Dedifferentiated amniotic fluid mesenchymal stem cell (primary cell): Measurements from ENCODE around the gene BAZ2B.

Experiments used
- DNase-seq: peaks from one replicate; pipeline ENCODE4 v3.0.0-alpha.2; 2016; ENCODE audit errors: extremely low spot score

BAZ2B gene

DNA sequence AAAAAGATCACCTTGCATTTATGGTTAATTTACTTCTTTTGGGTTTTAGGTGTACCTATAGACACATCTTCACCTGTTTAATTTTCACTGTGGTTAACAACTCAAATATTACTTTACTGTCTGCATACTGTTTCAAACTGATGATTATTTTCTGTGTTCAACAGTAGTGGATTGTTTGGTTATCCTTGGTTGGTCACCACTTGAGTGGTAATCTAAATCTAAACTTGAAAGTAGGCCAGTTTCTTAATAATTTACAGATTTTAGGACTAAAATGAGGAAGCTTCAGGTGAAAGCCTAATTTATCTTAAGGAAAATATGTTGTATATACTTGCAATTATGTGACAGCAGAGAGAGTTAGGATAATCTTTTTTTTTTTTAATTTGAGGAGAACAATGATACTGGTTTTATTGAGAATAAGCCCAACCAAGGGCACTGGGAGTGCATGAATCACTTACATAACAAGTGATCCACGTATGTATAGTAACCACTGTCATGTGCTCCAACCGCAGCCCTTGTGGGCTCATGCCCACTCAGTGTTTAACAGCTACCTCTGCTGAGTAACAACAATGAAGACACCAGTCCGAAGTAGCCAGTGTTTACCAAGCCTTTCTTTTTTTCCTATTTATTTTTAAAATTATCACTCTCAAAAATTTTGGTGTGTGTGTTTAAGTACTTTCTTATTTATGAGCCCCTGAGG is 298.8 kb downstream of the BAZ2B start:
- DNase-seq: no peak

DNA sequence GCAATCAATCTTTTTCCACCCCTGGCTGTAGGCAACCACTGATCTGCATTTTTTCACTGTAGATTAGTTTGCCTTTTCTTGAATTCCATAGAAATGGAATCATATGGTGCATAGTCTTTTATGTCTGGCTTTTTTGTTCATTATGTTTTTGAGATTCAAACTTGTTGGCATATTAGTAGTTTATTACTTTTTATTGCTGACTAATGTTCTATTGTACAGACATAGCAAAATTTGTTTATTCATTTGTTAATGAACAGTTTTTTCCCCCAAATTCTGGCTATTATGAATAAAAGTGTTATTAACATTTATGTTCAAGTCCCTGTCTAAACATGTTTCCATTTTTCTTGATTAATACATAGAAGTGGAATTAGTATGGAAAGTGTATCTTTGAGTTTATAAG is 308.4 kb downstream of the BAZ2B start:
- DNase-seq: no peak

DNA sequence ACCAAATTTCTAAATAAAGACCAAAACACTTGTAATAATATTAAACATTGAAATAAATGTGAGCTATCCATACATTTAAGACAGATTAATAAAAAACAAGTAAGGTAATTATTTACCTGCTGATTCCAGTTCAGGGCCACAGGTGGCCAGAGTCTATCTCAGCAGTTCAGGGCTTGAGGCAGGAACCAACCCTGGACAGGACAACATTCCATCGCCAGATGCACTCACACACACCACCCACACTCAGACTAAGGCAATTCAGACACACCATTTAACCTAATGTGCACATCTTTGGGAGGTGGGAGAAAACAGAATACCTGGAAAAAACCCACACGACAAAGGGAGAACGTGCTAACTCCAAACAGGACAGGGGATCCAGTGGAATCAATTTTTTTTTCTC is 315.8 kb downstream of the BAZ2B start:
- no peak for DNase-seq

DNA sequence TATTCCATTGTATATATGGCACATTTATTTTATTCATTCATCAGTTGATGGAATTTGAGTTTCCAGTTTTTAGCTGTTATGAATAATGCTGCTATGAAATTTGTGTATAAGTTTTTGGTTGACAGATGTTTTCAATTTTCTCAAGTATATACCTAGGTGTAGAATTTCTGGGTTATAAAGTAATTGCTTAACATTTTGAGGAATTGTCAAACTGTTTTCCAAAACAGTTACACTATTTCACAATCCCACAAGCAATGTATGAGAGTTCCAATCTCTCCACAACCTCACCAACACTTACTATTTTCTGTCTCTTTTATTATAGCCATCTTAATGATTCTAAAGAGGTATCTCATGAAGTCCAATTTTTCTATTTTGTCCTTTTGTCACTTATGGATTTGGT is 317.4 kb downstream of the BAZ2B start:
- no peak for DNase-seq

DNA sequence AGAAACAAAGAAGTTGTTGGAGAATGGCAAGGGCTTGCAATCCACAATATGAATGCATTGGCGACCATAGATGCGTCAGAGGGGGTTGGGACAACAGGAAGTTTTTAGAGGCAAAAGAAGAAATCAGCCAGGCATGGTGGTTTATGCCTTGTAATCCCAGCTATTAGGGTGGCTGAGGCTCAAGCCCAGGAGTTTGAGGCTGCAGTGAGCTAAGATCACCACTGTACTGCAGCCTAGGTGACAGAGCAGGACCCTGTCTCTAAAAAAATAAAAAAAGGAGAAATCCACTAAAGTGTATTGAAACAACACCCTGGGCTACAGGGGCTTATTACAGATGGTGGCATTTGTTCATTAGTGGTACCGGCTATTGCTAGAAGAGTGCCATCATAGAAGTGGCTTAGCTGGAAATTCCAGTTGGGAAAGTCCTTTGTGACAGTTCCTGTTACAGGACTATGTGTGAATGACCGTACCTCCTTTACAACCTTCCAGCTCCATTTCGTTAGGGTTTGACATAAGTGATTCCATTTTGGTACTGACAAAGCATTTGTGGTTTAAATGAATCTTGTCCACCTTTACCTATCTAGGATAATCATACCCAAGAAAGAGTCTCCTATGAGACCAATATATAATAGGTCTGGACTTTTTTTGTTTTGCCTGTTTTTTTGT is 319.2 kb downstream of the BAZ2B start:
- no peak for DNase-seq

DNA sequence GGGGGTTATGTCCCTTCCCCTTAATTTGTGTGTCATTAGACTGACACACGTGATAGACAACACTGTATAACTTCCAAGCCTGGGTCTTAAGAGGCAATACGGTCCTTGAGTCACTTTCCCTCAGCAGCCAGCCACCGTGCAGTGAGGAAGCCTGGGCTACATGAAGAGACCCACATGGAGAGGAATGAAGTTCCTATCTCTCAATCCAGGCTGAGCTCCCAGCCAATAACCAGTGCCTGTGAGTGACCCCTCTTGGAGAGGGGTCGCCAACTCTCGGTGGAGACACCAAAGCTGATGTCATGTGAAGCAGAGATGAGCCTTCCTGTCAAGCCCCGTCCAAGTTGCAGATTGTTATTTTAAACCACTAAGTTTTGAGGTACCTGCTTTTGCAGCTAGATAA is 324.2 kb downstream of the BAZ2B start:
- DNase-seq: no peak

DNA sequence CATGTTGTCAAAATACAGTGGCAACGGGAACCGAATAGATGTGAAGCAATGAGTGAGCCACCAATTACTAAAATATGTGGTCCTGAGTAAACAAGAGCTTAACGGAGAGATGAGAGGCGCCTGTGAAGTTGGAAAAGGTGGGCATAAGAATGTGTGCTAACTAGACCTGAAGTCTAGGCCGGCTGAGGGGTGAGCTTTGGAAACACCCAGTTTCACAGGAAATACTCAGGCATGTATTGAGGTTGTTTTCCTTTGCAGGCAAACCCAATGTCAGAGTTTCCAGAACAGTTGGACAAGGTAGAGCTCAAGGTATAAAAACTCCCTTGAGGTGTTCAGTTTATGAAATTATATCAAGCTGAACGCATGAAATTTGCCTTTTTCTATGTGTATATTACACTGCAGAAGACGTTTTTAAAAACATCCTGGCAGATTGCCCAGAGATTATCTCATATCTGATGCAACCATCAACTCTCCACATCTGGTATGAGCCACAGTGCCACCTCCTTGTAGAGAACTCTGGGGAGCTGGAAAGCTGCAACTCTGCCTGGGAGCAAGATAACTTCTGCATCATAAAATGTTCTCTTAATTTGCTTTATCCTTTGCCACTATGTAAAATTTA is 325.9 kb downstream of the BAZ2B start:
- DNase-seq: peak; percentile 93

DNA sequence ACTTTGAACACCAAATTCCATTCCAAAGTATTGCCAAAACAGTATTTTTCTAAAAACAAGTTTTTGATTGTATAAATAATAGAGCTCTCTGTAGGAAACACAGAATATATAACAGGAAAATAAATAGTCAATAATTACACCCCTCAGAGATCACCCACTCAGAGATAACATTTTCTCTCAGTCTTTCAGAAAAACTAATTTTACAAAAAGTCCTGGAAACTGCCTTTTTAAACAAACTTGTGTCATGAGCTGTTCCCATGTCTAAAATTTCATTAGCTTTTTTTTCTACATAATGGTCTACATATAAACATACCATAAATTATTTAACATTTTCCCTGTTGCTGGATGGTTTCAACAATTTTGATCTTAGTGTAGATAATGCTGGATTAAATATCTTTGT is 328.6 kb downstream of the BAZ2B start:
- no peak for DNase-seq

DNA sequence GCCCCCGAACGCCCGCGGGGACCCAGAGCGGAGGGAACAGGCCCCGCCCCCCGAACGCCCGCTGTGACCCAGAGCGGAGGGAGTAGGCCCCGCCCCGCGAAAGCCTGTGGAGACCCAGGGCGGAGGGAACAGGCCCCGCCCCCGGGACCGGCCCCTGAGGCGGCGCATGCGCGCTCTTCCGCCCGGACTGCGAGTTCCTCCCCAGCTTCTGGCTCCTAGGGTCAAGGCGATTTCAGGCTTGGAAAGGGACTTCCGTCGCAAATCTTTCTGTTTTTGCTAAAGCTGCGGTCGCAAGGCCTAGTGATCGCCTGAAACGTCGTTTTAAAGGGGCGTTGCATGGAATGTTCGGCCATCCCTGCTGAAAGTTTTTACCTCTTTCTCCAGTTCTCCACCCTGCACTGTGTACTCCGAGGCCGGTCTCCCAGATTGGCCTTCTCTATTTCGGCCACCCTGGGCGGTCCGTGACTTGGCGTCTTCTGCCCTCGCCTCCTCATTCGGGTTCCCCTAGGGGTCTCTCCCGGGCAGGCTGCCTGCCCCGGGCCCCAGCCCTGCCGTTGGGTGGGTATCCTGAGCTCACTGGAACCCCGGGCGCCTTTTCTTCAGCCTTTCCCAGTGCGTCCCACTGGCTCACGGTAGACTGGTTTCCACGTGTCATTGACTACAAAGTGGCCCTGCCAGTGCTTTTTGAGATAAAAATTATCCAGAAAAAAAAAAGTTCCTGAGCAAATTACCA is 329.5 kb downstream of the BAZ2B start:
- DNase-seq: peak; percentile 94

DNA sequence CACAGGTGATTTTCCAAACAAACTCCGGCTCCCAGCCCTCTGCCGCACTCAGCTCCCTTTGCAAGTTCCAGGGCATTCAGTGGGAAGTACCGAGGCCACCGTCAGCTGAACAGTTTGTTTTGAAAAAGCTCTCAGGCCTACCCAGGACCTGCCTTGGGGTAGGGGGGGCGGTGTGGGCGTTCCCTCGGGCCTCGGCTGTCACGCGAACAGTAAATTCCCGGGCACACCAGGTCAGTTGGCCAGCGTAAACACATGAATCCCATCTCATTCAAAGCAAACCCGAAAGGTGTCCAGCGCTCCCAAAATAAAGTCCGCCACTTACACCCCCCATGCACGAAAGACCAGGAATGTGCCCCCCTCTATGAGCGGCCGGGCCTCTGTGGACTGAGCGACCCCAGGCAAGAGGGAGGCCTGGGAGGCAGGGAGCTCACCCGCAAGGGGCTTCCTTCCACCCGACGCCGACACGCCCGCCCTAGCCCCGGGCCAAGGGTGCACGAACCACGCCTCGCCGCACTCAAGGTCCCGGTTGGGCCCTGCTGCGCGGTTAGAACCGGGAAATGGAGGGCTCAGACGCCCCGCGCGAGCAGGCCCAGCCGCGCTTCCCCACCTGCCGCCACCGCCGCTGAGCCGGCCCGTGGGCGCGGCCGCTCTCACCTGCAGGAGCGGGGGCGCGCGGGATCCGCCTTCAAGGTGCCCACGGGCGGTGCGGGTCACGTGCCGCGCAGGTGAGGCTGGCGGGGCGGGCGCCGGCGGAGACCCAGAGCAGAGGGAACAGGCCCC is 330.2 kb downstream of the BAZ2B start, which contains the start of gene WDSUB1:
WDSUB1 (minus strand) TSS at position 775 of the 780 bp plus-strand sequence. CDS start 3,634 bp downstream, outside the sequence.
- DNase-seq: peak; percentile 56

DNA sequence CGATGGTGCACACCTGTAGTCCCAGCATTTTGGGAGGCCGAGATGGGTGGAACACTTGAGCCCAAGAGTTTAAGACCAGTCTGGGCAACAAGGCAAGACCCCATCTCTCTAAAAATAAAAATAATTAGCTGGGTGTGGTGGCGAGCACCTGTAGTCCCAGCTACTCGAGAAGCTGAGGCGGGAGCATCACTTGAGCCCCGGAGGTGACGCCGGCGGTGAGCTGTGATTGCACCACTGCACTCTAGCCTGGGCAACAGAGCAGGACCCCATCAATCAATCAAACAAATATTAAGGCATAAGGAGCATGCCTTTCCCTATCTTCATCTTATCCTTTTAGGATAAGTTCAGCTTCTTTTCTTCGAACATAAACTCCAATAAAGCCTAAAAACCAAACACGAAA is 330.9 kb downstream of the BAZ2B start:
- no peak for DNase-seq

DNA sequence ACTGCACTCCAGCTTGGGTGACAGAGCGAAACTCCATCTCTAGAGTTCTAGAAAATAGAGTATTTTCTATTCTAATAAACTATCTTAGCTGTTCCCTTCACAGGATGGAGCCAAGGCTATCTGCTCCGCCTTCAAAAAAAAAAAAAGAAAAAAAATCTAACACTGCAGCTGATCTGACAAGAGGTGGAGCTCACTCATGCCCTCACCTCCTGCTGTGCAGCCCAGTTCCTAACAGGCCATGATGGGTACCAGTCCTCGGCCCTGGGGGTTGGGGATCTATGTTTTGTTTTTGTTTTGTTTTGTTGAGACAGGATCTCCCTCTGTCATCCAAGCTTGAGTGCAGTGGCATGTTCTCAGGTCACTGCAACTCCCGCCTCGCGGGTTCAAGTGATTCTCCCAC is 332.8 kb downstream of the BAZ2B start:
- no peak for DNase-seq

DNA sequence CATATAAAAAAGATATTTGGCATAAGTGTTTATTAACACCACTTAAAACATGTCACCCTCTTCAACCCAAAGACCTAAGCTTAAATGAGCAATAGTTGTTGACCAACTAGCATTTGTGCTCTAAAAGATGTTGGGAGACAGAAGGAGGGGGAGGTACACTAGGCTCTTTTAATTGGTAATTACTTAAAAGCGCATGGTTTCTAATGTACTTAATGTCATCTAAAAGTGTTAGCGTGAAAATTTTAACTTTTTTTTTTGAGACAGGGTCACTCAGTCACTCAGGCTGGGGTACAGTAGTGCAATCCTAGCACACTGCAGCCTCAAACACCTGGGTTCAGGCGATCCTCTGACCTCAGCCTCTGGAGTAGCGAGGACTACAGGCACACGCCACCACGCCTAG is 335.3 kb downstream of the BAZ2B start:
- no peak for DNase-seq

DNA sequence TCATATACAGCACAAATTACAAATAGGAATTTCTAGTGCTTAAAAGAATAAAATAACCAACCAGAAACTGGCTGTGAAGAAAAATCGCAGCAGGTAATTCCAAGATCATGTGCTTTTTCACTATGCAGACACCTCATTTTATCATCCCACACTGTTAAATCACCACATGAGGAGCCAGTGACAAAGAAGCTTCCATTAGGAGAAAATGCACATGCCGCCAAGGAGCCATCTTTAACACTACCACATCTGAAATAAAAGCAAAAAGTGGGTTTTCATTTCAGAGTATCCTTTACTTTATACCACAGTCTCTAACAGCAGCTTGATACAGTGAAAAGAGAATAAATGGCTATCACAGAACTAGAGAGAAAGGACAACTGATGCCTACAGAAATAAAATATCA is 336.6 kb downstream of the BAZ2B start:
- no peak for DNase-seq

DNA sequence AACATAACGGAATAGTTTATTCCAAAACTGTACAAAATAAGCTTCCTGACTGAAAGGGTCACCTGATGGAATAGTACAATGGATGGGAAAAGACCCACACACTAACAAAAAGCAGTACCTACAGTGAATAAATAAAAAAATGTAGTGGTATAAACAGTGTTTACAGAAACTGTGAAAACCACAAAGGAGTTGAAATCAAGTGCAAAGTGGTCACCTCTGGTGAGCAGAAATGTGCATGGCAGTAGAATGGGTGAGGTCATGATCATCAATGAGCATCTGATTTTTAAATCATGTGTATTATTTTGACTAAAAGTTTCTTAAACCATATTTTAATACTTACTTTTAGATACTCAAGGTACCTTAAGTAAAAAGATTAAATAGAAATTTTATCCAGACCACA is 341.2 kb downstream of the BAZ2B start:
- no peak for DNase-seq

DNA sequence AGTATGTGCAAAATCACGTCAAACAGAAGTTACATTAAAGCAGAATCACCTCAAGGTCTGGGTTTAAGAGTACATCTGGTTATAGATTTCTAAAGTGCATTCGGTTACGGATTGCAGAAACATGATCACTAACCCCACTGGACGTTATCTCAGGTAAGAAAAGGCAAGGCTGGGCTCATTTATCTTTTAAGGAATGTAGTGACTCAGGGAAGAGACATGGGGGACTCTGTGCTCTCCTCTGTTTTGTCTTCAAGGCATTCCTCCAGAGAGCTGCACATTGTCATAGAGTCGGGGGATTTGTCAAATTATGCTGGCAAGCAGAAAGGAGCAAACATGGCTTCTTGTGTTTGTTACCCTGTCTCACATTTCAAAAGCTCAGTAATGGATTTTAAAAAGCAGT is 344.2 kb downstream of the BAZ2B start:
- DNase-seq: no peak

DNA sequence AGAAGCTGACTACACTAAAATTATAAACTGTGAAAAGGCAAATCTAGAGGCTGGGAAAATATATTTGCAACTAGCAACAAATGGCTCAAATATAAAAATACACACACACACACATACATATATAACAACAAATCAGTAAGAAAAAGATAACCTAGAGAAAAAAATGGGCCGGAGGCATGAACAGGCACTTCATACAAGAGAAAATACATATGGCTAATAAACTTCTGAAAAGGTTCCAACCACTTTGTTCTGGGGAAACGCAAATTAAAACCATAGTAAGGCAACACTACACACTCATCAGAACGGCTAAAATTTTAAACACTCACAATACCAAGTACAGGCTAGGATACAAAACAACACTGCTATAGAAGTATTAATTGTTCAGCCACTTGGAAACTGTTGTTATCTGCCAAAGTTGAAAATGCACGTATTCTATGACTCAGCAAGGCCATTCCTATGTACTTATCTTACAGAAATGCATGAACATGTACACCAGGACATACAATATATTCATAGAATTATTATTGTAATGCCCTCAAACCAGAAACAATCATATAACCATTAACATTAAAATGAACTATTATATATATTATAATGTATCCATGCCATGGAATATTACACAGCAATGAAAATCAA is 345.5 kb downstream of the BAZ2B start:
- no peak for DNase-seq
